ENCODE measurements around the gene P2RY14. TPM values are rescaled to one million over a fixed set of nuclear protein-coding genes. Genes with fewer than 3 reads are reported as not detected.
A peak's percentile ranks its signal among the peaks of the same experiment; 100 is the strongest.
"Not testable (repeated sequence)": the region's sequence is repeated elsewhere in the genome, so short reads cannot be mapped to it uniquely, and the experiment has no call there.

The P2RY14 gene
- total RNA-seq, 4 donors from 2014 or later, result 1.8 to 3.7 (median 2.8) TPM

GRCh38 chr3:151174351-151174750 lies 104.0 kb downstream of the P2RY14 start:
- no peak for DNase-seq (ENCODE audit: low spot score in 2 of 2)
- no peak overlapping the region for H3K4me3 ChIP-seq (ENCODE audit: low read depth, poor library complexity, severe bottlenecking)
- TF ChIP-seq CTCF (IDR thresholded peaks at IDR 0.05) (no peak), POLR2A (IDR thresholded peaks at IDR 0.05) (no peak)
- intact Hi-C loops (cut with DNase I; ENCODE audit: low total_unique reads), result loop anchor here (10.0 kb wide), 1 partner anchor 50 kb away; no protein-coding TSS in a partner anchor
- 69 to 80% methylated on average over 2 of the region's 2 CpGs for WGBS, 2 donors

- TF ChIP-seq CTCF (IDR thresholded peaks at IDR 0.05), result no peak
- TF ChIP-seq POLR2A (IDR thresholded peaks at IDR 0.05), result no peak
- intact Hi-C loops (cut with DNase I; ENCODE audit: low total_unique reads), result loop anchor here (10.0 kb wide), 1 partner anchor 54 kb away; no protein-coding TSS in a partner anchor
- no peak overlapping the region for H3K4me3 ChIP-seq (ENCODE audit: low read depth, poor library complexity, severe bottlenecking)
- peak in 1 of 2 donors; percentile 21 for DNase-seq (ENCODE audit: low spot score in 2 of 2)
- WGBS, 2 donors, result 47 to 60% methylated on average over 5 of the region's 5 CpGs
Observed at GRCh38 chr3:151171145-151171757, 107.1 kb downstream of the P2RY14 start.

- H3K4me3 ChIP-seq (ENCODE audit: low read depth, poor library complexity, severe bottlenecking), result not testable (repeated sequence)
- intact Hi-C loops (cut with DNase I; ENCODE audit: low total_unique reads), result loop anchor here (10.0 kb wide), 1 partner anchor 55 kb away; no protein-coding TSS in a partner anchor
- peak; percentile 39 to 88 for DNase-seq (ENCODE audit: low spot score in 2 of 2)
- 75% methylated on average over 9 of the region's 9 CpGs for WGBS, 2 donors
Observed at GRCh38 chr3:151169948-151170679, 108.2 kb downstream of the P2RY14 start.

- no peak overlapping the region for H3K4me3 ChIP-seq (ENCODE audit: low read depth, poor library complexity, severe bottlenecking)
- WGBS, 2 donors, result 82 to 86% methylated on average over 9 of the region's 9 CpGs
- TF ChIP-seq POLR2A (IDR thresholded peaks at IDR 0.05) (no peak), CTCF (IDR thresholded peaks at IDR 0.05) (no peak)
- intact Hi-C loops (cut with DNase I; ENCODE audit: low total_unique reads), result no loop called here
- DNase-seq (ENCODE audit: low spot score in 2 of 2), result peak in 1 of 2 donors; percentile 31
Observed at GRCh38 chr3:151169262-151169947, 108.9 kb downstream of the P2RY14 start.

GRCh38 chr3:151168269-151169094 lies 109.9 kb downstream of the P2RY14 start:
- 15 to 28% methylated on average over 7 of the region's 7 CpGs for WGBS, 2 donors
- no peak overlapping the region for H3K4me3 ChIP-seq (ENCODE audit: low read depth, poor library complexity, severe bottlenecking)
- TF ChIP-seq CTCF (IDR thresholded peaks at IDR 0.05) (peak in 1 of 3 donors; percentile 51), POLR2A (IDR thresholded peaks at IDR 0.05) (no peak)
- intact Hi-C loops (cut with DNase I; ENCODE audit: low total_unique reads), result no loop called here
- DNase-seq (ENCODE audit: low spot score in 2 of 2), result peak; percentile 69 to 95
